ENCODE results near the gene HMGCR. TPM values are rescaled to one million over a fixed set of nuclear protein-coding genes. Genes with fewer than 3 reads are reported as not detected.

Gene HMGCR
- 55.5 and 79.6 TPM in 2 replicates for total RNA-seq (ENCODE audit: low replicate concordance)

GRCh38 chr5:75336615-75337336 lies at the start of gene HMGCR:
Gene HMGCR, plus strand, starts transcription at chr5:75337220. Its CDS starts 5,386 bp downstream, at chr5:75342606.

Other genes with a start within 250 kb of the HMGCR start
- gene ANKRD31, start 100.3 kb upstream of the HMGCR start, total RNA-seq (ENCODE audit: low replicate concordance), result 0.08 and 0.12 TPM in 2 replicates
- gene CERT1, start 174.4 kb downstream of the HMGCR start, total RNA-seq (ENCODE audit: low replicate concordance), result 11.5 and 47.7 TPM in 2 replicates
- 20.8 and 26.1 TPM in 2 replicates for gene POLK, start 174.7 kb downstream of the HMGCR start, total RNA-seq (ENCODE audit: low replicate concordance)

Data from smooth muscle cell of the coronary artery (primary cell).